HG03432 (cell line): ENCODE measurements around the gene PPT2.

Experiments
- ATAC-seq: cut with Tn5 transposase; IDR thresholded peaks from one replicate; pipeline ENCODE4 v1.9.1; 2021; ENCODE audit warnings: mild to moderate bottlenecking, moderate library complexity; ENCODE audit not compliant: unreplicated experiment

Gene PPT2

GRCh38 chr6:32153564-32154513, at the start of gene PPT2:
PPT2 (plus strand) TSS chr6:32154141; CDS start chr6:32154595, 454 bp downstream.
- ATAC-seq, result peak; percentile 35

DNA sequence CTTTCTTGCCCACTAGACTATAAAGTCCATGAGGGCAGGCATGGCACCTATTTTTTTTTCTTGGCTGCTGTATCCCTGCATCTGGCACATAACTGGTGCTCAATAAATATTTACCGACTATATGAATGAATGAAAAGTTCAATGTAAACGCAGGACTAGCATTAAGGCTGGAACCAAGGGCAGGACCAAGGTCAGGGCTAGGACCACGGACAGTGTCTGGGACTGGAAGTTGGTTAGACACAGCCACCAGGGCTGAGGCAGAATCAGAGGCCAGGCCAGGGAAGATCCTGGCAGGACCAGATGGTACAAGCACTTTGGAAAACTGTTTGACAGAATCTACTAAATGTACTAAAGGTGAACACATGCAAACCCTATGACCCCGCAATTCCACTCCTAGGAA, 48.5 kb upstream of the PPT2 start:
- no peak for ATAC-seq

DNA sequence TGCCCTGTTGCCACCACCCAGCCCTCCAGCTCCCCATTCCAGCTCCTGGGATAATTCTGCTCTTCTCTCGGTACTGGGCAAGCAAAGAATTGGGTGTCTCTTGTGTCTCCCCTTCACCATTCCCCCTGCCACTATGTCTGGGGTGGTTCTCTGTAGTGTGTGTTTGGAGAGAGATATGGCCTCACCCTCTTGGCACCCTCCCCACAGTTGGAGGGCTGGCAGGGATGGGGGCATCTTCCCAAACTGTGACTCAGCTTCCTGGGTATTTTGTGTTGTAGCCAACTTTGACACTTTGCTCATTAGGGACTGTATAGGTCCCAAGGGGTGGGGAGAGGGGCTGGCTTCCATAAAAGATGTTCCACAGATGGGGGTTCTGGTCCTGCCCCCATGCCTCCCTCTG, 46.5 kb upstream of the PPT2 start:
- ATAC-seq, result no peak

- no peak for ATAC-seq
Measured at GRCh38 chr6:32108094-32108627, 45.8 kb upstream of the PPT2 start.

DNA sequence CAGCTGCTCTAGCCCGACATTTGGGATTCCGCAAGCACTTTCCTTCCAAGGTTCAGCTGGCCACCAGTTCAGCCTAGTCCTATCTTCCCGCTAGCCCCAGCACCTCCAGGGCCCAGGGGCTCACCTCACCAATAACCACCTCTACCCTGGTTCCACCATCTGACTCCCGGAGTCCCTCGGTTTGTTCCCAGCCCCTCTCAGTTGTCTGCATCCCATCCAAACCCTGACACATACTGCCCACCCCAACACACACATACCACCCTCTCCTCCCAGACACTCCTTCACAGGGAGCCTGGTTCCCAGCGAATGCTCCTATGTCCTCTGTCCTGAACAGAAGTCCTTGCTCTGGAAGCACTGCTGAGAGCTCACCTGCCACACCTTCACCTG, 45.2 kb upstream of the PPT2 start:
- ATAC-seq, result no peak

- ATAC-seq, result no peak
Measured at GRCh38 chr6:32109114-32109764, 44.7 kb upstream of the PPT2 start, which contains the start of gene TNXB. TNXB (minus strand) TSS chr6:32109338; CDS start chr6:32098198, 11,140 bp downstream.

GRCh38 chr6:32109765-32110160, 44.2 kb upstream of the PPT2 start:
- no peak for ATAC-seq

- ATAC-seq, result no peak
Measured at GRCh38 chr6:32110632-32111031, 43.3 kb upstream of the PPT2 start.

DNA sequence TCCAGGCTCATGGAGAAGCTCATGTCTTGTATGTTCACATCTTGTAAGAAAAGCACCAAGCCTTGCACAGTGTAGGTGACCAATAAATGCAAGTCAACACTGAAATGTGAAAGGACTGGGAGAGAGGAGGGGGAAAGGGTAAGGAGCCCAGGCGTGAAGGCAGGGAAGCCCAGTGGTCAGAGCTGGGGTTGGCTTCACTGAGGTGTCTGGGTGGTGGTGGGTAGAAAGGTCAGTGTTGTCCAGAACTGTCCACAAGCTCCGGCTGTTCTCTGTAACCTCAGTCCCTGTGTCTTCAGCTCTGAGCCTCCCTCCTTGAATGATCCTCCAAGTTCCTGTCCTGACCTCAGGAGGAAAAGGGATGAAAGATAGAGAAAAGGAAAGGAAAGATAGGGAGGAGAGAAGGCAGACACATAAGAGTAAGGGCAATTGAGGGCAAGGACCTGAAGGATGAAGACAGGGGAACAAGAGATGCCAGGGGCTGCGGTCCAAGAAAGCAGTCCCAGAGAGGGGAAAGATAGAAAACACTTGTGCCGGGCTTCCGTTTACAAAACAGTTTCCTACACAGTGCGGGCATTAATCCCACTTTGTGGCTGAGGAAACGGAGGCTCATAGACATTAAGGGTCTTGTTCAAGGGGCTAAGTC, 42.4 kb upstream of the PPT2 start:
- ATAC-seq, result no peak

DNA sequence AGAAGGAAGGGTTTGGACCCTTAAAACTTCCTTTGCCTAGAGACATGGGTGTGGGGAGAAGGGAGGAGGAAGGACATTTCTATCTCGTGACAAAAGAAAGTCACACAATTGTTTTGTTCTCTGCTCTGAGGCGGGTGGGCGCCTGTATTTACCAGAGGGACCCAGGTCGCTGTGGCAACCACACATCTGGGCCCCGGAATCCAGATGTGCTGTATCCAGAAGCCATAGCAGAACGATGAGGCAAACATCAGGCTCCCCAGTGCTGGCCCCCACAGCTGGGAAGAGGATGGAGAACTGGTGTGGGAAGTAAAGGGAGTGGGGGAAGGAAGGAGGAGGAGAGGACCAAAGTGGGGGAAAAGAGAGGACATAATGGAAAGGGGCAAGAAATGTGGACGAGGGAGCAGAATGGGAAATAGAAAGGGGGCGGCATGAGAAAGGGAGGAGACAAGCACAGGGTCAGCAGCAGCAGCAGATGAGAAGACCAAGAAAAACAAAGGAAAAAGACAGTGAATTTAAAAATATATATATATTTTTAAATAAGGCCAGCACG, 41.4 kb upstream of the PPT2 start:
- no peak for ATAC-seq

DNA sequence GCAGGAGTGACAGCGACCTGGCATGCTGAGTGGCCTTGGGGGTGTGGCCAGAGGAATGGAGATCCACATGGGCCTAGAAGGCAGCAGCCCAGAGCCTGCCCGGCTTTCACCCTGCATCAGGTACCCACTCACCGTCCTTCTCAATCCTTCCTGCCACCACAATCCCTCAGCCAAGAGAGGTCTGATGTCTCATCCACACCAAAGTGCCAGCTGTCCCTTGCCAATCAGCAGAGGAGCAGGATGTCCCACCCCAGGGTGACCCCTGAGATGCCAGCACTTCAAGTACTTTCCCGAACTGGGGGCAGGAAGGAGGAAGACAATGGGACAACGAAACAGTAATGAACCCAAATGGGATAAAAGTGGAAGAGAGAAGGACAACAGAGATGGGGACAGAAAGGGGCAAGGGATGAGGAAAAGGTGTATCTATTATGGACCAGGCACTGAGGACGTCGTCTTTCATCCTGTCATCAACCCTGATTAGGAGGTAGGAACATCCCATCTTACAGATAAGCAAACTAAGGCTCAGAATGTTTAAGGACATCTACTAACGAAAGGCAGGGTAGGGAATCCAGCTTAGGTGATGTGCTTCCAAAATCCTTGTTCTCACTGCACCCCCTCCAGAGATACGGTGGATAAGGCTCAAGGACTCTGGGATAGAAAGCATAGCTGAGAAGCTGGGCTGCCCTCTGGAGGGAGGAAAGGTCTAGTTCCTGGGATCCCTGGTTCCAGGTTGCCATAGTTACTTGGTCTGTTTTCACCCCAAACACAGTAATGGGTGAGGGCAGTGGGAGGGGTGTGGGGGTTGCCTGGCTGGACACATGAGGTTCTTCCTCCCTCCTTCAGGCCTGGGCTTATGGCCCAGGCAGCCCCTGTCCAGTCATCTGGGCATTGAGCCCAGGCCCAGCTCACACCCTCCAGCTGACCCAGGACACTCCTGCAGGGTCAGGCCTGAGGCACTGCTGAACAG, 40.3 kb upstream of the PPT2 start:
- ATAC-seq, result no peak

DNA sequence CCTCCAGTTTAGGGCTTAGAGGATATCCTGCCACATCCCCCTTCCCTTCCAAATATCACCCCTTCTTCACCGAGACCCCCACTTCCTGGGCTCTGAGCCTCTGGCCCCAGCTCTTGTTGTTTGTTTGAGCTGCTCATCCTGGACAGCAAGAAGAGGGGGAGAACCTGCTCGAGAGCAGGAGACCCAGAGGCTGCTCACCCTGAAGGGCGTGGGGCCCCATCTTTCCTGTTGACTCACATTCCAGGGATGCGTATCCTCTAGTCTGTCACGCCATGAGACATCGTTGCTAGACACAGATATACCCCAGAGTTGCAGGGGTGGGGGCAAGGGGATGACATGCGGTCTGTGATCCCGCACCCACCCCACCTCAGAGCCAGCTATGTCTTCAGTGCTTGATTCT, 39.1 kb upstream of the PPT2 start:
- no peak for ATAC-seq

DNA sequence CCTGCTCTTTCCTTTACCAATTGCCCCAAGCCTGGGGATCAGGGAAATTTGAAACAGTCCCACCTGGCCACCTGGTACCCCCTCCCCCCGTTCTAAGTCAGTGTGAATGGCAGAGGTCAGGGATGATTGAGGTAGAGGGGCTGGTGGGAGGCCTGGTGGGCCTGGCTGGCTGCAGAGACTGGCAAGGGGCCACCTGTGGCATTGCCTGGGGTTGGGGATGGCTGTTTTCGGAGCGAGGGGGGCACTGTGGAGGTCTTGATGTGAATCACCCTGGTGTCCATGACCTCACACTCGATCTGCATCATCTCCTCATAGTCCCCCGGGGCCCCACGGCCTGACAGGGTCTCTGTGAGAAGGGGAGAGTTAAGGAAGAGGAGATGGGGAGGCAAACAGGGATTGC, 38.3 kb upstream of the PPT2 start:
- no peak for ATAC-seq

GRCh38 chr6:32116674-32117073, 37.3 kb upstream of the PPT2 start:
- ATAC-seq, result no peak

DNA sequence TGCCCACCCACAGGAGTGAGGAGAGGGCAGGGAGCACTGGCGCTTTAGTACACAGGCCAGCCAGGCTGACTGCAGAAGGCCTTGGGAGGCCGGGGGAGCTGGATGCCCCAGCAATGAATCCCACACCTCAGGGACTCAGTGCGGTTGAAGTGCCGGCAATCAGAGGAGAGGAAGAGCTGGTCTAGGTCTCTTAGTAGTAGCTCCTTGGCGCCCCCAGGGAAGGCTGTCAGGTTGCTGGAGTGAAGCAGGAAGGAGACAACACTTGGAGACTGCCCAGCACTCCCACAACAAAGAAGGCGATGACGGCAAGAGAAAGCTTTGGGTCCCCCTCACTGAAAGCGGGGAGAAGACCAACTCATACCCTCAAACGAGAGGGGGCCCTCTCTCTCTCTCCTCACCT, 36.5 kb upstream of the PPT2 start:
- ATAC-seq, result no peak

- no peak for ATAC-seq
Measured at GRCh38 chr6:32118782-32119628, 34.9 kb upstream of the PPT2 start.

DNA sequence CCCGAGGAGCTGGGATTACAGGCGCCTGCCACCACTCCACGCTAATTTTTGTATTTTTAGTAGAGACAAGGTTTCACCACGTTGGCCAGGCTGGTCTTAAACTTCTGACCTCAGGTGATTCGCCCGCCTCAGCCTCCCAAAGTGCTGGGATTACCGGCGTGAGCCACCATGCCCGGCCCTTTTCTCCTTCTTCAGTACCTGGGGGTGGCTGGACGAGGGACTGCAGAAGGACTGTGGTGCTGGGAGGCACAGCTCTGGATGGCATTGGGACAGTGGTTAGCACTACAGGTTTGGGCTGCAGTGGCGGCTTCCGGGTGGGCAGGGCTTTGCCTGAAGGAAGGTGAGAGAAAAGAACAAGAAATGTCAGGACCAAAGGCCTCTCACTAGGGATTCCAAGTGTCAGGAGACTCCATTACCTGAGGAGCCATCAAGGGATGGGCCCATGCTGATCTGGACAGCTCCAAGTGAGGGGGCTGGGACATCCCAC, 33.3 kb upstream of the PPT2 start:
- no peak for ATAC-seq

DNA sequence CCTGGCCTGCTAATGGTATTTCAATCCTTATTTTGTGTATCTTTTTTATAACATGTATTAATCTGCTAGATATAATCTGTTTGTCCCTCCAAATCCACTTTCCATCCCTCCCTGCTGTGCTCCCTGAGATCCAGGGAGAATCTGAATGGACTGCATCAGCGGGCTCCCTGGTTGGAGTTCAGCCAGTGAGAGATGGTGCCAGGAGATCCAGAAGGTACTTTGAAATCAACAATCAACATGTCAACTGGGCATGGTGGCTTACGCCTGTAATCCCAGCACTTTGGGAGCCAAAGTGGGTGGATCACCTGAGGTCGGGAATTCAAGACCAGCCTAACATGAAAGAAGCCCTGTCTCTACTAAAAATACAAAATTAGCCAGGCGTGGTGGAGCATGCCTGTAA, 30.3 kb upstream of the PPT2 start:
- ATAC-seq, result no peak

DNA sequence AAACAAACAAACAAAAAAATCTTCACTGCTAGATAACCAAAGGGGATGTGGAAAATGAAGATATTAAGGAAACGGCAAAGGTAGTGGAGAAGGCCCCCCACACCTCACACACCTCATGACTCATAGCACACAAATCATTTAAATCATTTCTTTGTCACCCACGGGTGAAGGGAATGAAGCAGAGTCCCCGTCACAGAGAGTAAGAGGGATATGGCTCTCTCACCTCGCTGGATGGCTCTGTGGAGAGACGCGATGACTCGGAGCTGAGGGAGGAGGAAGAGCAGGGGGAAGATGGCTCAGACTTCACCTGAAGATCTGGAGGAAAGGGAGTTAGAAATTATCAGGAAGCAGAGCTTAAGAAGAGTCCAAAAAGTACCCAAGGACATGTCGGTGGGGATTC, 27.1 kb upstream of the PPT2 start:
- ATAC-seq, result no peak
